ENCODE measurements around the gene CD209. TPM values are rescaled to one million over a fixed set of nuclear protein-coding genes. Genes with fewer than 3 reads are reported as not detected.

CD209 gene
- total RNA-seq, 1 experiment from 2014 or later = not detected

GRCh38 chr19:7731218-7731595 is 16.1 kb downstream of the CD209 start:
- H3K36me3 ChIP-seq (ENCODE audit: low read depth, low read length) = no peaks in the 10 kb centered on the region
- no peak overlapping the region for H3K4me3 ChIP-seq (ENCODE audit: low read length)
- POLR2A ChIA-PET (ENCODE audit: unreplicated experiment) = no interaction called here
- DNase-seq = no peak
- CTCF ChIA-PET = no interaction called here
- peaks cover 60% of the 10 kb centered on the region for H3K27me3 ChIP-seq (ENCODE audit: low read length)
- H4K20me1 ChIP-seq (ENCODE audit: low read length) = no peaks in the 10 kb centered on the region
- BruUV-seq (replicated peaks) = no TSS peak
- no peak for ATAC-seq
- no peaks in the 10 kb centered on the region for H3K79me2 ChIP-seq (ENCODE audit: low read length)
- H3K9me2 ChIP-seq (replicated peaks; ENCODE audit: low read length) = no peaks in the 10 kb centered on the region
- no peak overlapping the region for H3K9ac ChIP-seq (ENCODE audit: low read length)
- no peaks in the 10 kb centered on the region for H3F3A ChIP-seq (ENCODE audit: low read length, unreplicated experiment)
- H3K27ac ChIP-seq (ENCODE audit: low read length) = no peak overlapping the region
- H3K9me3 ChIP-seq (ENCODE audit: low read length) = no peaks in the 10 kb centered on the region
- no peak overlapping the region for H3K4me2 ChIP-seq (ENCODE audit: low read length)
- H2AFZ ChIP-seq (ENCODE audit: low read length) = no peak overlapping the region
- TF ChIP-seq EZH2 (IDR thresholded peaks at IDR 0.05; ENCODE audit: low read length, unreplicated experiment) (no peak), EZH2phosphoT487 (IDR thresholded peaks at IDR 0.05; ENCODE audit: borderline replicate concordance, low read length) (no peak)
- TF ChIP-seq, protein P1, sequence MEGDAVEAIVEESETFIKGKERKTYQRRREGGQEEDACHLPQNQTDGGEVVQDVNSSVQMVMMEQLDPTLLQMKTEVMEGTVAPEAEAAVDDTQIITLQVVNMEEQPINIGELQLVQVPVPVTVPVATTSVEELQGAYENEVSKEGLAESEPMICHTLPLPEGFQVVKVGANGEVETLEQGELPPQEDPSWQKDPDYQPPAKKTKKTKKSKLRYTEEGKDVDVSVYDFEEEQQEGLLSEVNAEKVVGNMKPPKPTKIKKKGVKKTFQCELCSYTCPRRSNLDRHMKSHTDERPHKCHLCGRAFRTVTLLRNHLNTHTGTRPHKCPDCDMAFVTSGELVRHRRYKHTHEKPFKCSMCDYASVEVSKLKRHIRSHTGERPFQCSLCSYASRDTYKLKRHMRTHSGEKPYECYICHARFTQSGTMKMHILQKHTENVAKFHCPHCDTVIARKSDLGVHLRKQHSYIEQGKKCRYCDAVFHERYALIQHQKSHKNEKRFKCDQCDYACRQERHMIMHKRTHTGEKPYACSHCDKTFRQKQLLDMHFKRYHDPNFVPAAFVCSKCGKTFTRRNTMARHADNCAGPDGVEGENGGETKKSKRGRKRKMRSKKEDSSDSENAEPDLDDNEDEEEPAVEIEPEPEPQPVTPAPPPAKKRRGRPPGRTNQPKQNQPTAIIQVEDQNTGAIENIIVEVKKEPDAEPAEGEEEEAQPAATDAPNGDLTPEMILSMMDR (conservative IDR thresholded peaks at IDR 0.05; ENCODE audit: low read depth, low read length) = no peak
- no peaks in the 10 kb centered on the region for H3K4me1 ChIP-seq (ENCODE audit: insufficient read depth, low read length)
- intact Hi-C loops (cut with micrococcal nuclease) = no loop called here

DNA sequence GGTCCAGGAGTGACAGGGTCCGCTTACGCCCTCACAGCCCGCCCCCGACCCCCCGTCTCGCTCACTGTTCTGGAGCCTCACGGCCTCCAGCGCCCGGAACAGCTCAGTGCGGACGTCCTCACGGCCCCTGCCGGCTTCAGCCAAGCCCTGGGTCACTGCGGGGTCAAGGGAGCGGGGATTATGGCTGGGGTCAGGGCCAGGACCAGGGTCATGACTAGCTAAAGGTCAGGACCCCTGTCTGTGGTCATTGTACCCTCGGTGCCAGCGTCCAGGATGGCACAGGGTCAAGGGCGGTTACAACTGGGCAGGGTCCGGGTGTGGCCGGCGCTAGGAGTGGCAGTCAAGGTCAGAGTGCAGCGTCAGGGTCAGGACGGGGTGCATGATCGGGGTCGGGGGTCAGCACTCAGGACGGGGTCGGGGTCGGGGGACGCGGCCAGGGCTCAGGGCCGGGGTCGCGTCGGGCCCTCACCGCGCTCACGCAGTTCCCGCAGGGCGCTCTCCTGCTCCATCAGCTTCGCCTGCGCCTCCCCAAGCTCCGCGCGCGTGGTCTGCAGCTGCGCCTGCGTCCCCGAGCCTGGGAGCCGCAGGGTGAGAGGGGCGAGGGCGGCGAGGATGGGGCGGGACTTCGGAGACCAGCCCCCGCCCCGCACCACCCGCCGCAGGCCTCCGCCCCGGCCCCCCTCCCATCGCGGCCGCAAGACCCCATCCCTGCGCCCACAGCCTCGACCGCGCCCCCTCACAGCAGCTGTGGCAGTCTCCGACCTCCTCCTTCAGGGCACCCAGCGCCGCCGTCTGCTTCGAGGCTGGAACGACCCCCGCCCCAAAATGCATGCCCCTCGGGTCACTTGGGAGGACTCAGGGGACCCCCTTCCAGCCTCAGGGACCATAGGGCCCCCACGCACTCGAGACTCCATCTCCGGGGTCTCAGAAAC is 16.8 kb downstream of the CD209 start:
- Histone ChIP-seq H3K4me3 (ENCODE audit: low read length) (no peak overlapping the region), H4K20me1 (ENCODE audit: low read length) (no peaks in the 10 kb centered on the region), H3K79me2 (ENCODE audit: low read length) (no peaks in the 10 kb centered on the region), H3K27me3 (ENCODE audit: low read length) (peaks cover 60% of the 10 kb centered on the region), H3K36me3 (ENCODE audit: low read depth, low read length) (no peaks in the 10 kb centered on the region), H2AFZ (ENCODE audit: low read length) (no peak overlapping the region), H3K9me2 (replicated peaks; ENCODE audit: low read length) (no peaks in the 10 kb centered on the region), H3F3A (ENCODE audit: low read length, unreplicated experiment) (no peaks in the 10 kb centered on the region), H3K4me2 (ENCODE audit: low read length) (no peak overlapping the region), H3K4me1 (ENCODE audit: insufficient read depth, low read length) (no peaks in the 10 kb centered on the region), H3K9me3 (ENCODE audit: low read length) (no peaks in the 10 kb centered on the region), H3K27ac (ENCODE audit: low read length) (no peak overlapping the region), H3K9ac (ENCODE audit: low read length) (no peak overlapping the region)
- no TSS peak for BruUV-seq (replicated peaks)
- intact Hi-C loops (cut with micrococcal nuclease) = no loop called here
- TF ChIP-seq EZH2phosphoT487 (IDR thresholded peaks at IDR 0.05; ENCODE audit: borderline replicate concordance, low read length) (no peak), EZH2 (IDR thresholded peaks at IDR 0.05; ENCODE audit: low read length, unreplicated experiment) (no peak)
- TF ChIP-seq, protein P1 (conservative IDR thresholded peaks at IDR 0.05; ENCODE audit: low read depth, low read length) = no peak
- ATAC-seq (no peak), DNase-seq (no peak)
- ChIA-PET POLR2A (ENCODE audit: unreplicated experiment) (no interaction called here), CTCF (no interaction called here)

DNA sequence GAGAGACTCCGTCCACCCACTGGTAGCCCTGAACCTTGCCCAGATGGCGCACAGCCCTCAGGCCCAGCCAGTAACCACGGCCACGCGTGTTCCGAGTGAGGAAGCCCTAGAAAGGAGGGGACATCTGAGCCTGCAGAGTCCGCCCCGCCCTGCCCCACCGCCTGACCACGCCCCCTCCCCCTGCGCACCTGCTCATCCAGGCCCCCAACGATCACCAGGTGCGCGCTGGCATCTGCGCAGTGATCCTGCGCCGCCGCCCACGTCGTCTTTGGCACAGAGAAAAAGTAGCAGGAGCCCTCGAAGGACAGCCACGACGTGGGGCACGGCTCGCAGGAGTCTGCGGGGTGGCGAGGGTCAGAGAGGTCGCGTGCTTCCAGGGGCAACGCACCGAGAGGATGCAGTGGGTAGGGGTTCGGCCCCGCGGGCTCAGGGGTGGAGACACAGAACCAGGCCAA is 17.5 kb downstream of the CD209 start:
- no peak for DNase-seq
- no peak for ATAC-seq
- POLR2A ChIA-PET (ENCODE audit: unreplicated experiment) = no interaction called here
- no peaks in the 10 kb centered on the region for H4K20me1 ChIP-seq (ENCODE audit: low read length)
- H3K9ac ChIP-seq (ENCODE audit: low read length) = no peak overlapping the region
- intact Hi-C loops (cut with micrococcal nuclease) = no loop called here
- TF ChIP-seq EZH2phosphoT487 (IDR thresholded peaks at IDR 0.05; ENCODE audit: borderline replicate concordance, low read length) = no peak
- TF ChIP-seq EZH2 (IDR thresholded peaks at IDR 0.05; ENCODE audit: low read length, unreplicated experiment) = no peak
- TF ChIP-seq, protein P1 (conservative IDR thresholded peaks at IDR 0.05; ENCODE audit: low read depth, low read length) = no peak
- no peaks in the 10 kb centered on the region for H3K4me1 ChIP-seq (ENCODE audit: insufficient read depth, low read length)
- H3K27ac ChIP-seq (ENCODE audit: low read length) = no peak overlapping the region
- BruUV-seq (replicated peaks) = no TSS peak
- no peaks in the 10 kb centered on the region for H3K9me2 ChIP-seq (replicated peaks; ENCODE audit: low read length)
- H3K79me2 ChIP-seq (ENCODE audit: low read length) = no peaks in the 10 kb centered on the region
- no peaks in the 10 kb centered on the region for H3F3A ChIP-seq (ENCODE audit: low read length, unreplicated experiment)
- no peak overlapping the region for H3K4me3 ChIP-seq (ENCODE audit: low read length)
- no peaks in the 10 kb centered on the region for H3K9me3 ChIP-seq (ENCODE audit: low read length)
- no peak overlapping the region for H2AFZ ChIP-seq (ENCODE audit: low read length)
- no peaks in the 10 kb centered on the region for H3K36me3 ChIP-seq (ENCODE audit: low read depth, low read length)
- H3K4me2 ChIP-seq (ENCODE audit: low read length) = no peak overlapping the region
- CTCF ChIA-PET = no interaction called here
- peaks cover 62% of the 10 kb centered on the region for H3K27me3 ChIP-seq (ENCODE audit: low read length)
